Measurements from ENCODE around the gene FCMR. TPM values are rescaled to one million over a fixed set of nuclear protein-coding genes. Genes with fewer than 3 reads are reported as not detected.

Gene FCMR
- total and polyA plus RNA-seq, 8 donors = 1.4 to 6.7 (median 2.6) TPM

DNA sequence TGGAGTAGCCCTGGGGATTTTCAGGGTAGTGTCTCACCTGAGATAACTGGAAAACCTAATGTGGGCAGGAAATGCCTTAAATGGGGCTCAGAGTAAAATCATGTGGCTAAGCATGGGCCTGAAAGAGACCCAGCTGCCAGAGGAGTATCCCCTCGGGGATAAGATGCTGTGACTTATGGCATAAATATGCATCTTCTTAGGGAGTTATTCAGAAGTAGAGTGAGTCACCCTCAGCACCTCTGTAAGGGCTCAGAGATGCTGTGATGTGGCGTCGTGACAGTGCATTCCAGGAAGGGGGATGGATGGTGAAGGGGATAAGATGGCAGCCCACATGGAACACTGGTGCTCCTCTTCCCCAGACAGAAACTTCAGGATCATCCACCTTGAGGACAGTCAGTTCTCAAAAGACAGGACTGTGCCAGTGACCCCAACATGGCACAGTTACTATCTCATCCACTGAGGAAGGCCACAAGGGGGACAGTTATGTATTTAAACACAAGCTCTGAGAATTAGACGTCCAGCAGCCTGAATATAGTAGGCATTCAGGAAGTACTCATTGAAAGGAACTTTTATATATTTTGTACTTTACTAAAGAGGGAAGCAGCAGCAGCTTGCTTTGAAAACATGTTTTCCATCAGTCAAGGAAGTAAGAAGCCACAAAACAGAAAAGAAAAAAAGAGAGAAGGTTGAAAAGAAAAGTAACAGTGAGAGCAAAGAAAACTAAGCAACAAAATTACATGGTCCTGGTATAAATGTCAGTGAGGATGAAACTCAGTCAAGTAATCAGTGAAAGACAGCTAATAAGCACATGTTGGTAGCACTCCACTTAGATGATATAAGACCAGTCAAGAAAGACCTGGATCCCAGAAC, 16.2 kb downstream of the FCMR start:
- no peak for ATAC-seq
- no peak overlapping the region for H3K27ac ChIP-seq
- H3K36me3 ChIP-seq = no peaks in the 10 kb centered on the region
- intact Hi-C loops (cut with DNase I) = no loop called here
- H3K27me3 ChIP-seq = peaks cover 7 to 34% of the 10 kb centered on the region in 2 donors
- DNase-seq = no peak
- no peaks in the 10 kb centered on the region for H3K9me3 ChIP-seq
- H3K4me3 ChIP-seq = no peak overlapping the region
- TF ChIP-seq, protein P1, sequence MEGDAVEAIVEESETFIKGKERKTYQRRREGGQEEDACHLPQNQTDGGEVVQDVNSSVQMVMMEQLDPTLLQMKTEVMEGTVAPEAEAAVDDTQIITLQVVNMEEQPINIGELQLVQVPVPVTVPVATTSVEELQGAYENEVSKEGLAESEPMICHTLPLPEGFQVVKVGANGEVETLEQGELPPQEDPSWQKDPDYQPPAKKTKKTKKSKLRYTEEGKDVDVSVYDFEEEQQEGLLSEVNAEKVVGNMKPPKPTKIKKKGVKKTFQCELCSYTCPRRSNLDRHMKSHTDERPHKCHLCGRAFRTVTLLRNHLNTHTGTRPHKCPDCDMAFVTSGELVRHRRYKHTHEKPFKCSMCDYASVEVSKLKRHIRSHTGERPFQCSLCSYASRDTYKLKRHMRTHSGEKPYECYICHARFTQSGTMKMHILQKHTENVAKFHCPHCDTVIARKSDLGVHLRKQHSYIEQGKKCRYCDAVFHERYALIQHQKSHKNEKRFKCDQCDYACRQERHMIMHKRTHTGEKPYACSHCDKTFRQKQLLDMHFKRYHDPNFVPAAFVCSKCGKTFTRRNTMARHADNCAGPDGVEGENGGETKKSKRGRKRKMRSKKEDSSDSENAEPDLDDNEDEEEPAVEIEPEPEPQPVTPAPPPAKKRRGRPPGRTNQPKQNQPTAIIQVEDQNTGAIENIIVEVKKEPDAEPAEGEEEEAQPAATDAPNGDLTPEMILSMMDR (IDR thresholded peaks at IDR 0.05) = no peak
- peaks cover 4 to 20% of the 10 kb centered on the region in 2 donors for H3K4me1 ChIP-seq

DNA sequence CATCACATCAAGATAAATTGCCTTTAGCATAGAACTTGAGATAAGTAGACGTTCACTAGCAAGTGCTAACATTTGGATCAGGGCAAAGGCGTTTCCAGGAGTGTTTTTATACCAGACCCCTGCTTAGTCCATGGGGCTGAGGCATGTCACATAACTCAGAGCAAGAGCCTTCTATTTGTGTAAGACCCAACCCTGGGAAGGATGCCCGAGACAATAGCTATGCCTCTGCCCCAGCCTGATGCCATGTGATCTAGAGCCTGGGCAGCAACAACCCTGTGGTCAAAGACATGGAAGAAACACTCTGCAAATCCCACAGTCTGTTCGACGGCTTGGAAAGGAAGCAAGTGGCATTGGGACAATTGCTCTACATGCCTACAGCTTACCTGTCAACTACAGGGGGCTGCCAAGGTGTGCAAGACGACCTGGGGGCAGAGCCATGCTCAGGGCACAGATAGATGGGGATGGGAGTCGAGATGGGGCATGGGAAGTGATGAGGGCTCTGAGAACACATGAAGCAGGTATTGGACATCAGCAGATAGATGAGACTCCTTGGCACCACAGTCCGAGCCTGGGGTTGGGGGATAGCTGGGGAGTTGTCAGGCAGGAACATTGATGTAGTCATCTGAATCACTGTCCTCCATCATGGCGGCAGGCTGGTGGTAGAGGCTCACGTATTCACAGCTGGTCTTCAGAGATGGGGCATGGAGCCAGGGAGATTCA, 17.2 kb downstream of the FCMR start:
- intact Hi-C loops (cut with DNase I) = no loop called here
- Histone ChIP-seq H3K9me3 (no peaks in the 10 kb centered on the region), H3K4me1 (peaks cover under 1 to 10% of the 10 kb centered on the region in 2 donors), H3K4me3 (no peak overlapping the region), H3K27ac (no peak overlapping the region), H3K27me3 (peaks cover 7 to 24% of the 10 kb centered on the region in 2 donors), H3K36me3 (no peaks in the 10 kb centered on the region)
- no peak for DNase-seq
- TF ChIP-seq, protein P1 (IDR thresholded peaks at IDR 0.05) = no peak
- ATAC-seq = no peak

DNA sequence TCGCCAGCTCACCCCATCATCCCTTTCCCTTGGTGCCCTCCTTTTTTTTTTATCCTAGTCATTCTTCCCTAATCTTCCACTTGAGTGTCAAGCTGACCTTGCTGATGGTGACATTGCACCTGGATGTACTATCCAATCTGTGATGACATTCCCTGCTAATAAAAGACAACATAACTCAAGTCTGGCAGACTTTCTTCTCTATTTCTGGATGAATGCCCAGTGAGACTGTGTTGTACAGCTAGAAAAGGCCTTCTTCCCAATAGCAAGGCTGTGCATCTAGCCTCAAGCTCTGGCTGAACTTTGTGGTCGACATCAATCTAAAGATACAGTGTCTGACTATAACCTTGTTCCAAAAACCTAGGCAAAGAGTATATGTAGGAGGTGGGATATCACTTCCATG, 18.1 kb downstream of the FCMR start:
- TF ChIP-seq, protein P1 (IDR thresholded peaks at IDR 0.05) = no peak
- ATAC-seq (no peak), DNase-seq (no peak)
- Histone ChIP-seq H3K27ac (no peak overlapping the region), H3K4me3 (no peak overlapping the region), H3K4me1 (peaks cover 0 to 1% of the 10 kb centered on the region in 2 donors), H3K27me3 (peaks cover 0 to 15% of the 10 kb centered on the region in 2 donors), H3K36me3 (no peaks in the 10 kb centered on the region), H3K9me3 (no peaks in the 10 kb centered on the region)
- intact Hi-C loops (cut with DNase I) = no loop called here

DNA sequence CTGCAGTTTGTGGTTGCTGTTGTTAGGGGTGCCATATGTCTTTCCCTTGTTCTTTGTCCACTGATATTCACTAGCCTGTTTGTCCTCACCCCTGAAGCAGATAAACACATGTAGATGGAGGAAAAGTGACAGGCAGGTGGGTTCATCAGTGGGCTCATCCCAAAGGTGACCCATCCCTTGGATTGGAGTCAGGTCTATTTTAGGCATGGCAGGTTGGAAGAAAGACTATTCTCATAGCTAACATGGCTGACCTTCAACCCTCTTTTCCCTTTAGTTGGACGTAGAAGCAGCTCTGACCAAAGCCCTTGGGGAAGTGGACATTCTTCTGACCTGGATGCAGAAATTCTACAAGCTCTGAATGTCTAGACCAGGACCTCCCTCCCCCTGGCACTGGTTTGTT, 19.0 kb downstream of the FCMR start:
- intact Hi-C loops (cut with DNase I) = no loop called here
- no peak overlapping the region for H3K4me3 ChIP-seq
- no peaks in the 10 kb centered on the region for H3K36me3 ChIP-seq
- TF ChIP-seq, protein P1 (IDR thresholded peaks at IDR 0.05) = no peak
- peaks cover 0 to 6% of the 10 kb centered on the region in 2 donors for H3K27me3 ChIP-seq
- H3K27ac ChIP-seq = no peak overlapping the region
- no peak for DNase-seq
- H3K4me1 ChIP-seq = no peaks in the 10 kb centered on the region
- H3K9me3 ChIP-seq = no peaks in the 10 kb centered on the region
- no peak for ATAC-seq

DNA sequence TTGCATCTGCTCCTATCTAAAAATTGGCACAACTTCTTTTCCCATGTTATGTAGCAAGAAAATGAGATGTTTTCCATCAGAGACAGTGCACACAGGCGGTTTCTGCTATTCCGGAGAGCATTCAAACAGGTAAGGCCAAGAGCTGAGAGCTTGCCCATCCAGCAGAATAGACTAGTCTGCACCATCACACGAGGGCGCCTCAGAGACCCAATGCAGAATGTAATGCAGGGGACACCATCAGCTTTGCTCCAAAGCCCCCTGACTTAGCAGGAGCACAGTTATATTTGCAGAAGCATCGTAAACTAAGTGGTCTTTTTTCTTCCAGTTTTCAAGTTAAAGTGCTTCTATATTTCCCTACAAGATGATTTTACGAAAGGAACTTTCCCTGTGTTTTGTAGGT, 19.8 kb downstream of the FCMR start:
- intact Hi-C loops (cut with DNase I) = no loop called here
- Histone ChIP-seq H3K27ac (no peak overlapping the region), H3K36me3 (no peaks in the 10 kb centered on the region), H3K9me3 (no peaks in the 10 kb centered on the region), H3K27me3 (no peaks in the 10 kb centered on the region), H3K4me1 (no peaks in the 10 kb centered on the region), H3K4me3 (no peak overlapping the region)
- no peak for DNase-seq
- TF ChIP-seq, protein P1 (IDR thresholded peaks at IDR 0.05) = no peak
- no peak for ATAC-seq

Measured in left lung (tissue), 10 donors.